ENCODE data around the gene PA2G4.
"Not testable (repeated sequence)": the region's sequence is repeated elsewhere in the genome, so short reads cannot be mapped to it uniquely, and the experiment has no call there.

The PA2G4 gene

GRCh38 chr12:56105609-56105902 is 1.2 kb downstream of the PA2G4 start:
- Mint-ChIP-seq H3K9me3 (no peaks in the 10 kb centered on the region), H3K27me3 (no peaks in the 10 kb centered on the region), H3K36me3 (ENCODE audit: low read depth) (peaks cover 60% of the 10 kb centered on the region), H3K4me1 (ENCODE audit: low read depth) (peaks cover 21% of the 10 kb centered on the region), H3K4me3 (peak overlapping the region; percentile 98), H3K27ac (peak overlapping the region; percentile 91)
- intact Hi-C loops (cut with micrococcal nuclease): loop anchor here (10.0 kb wide), 2 partner anchors 111 to 291 kb away; partner anchors contain the start of genes ORMDL2, SARNP and SUOX

- Mint-ChIP-seq H3K27ac (peak overlapping the region; percentile 22), H3K27me3 (no peaks in the 10 kb centered on the region), H3K4me3 (no peak overlapping the region), H3K9me3 (no peaks in the 10 kb centered on the region), H3K4me1 (ENCODE audit: low read depth) (peaks cover 21% of the 10 kb centered on the region), H3K36me3 (ENCODE audit: low read depth) (peaks cover 77% of the 10 kb centered on the region)
- intact Hi-C loops (cut with micrococcal nuclease): loop anchor here (10.0 kb wide), 2 partner anchors 112 to 292 kb away; partner anchors contain the start of genes ORMDL2, SARNP and SUOX
Measured at GRCh38 chr12:56107242-56107641, 2.9 kb downstream of the PA2G4 start.

GRCh38 chr12:56110571-56110970 is 6.2 kb downstream of the PA2G4 start:
- Mint-ChIP-seq H3K27ac (no peak overlapping the region), H3K9me3 (no peaks in the 10 kb centered on the region), H3K36me3 (ENCODE audit: low read depth) (peaks cover 80% of the 10 kb centered on the region), H3K4me3 (no peak overlapping the region), H3K27me3 (no peaks in the 10 kb centered on the region), H3K4me1 (ENCODE audit: low read depth) (peaks cover 9% of the 10 kb centered on the region)
- intact Hi-C loops (cut with micrococcal nuclease): no loop called here

- Mint-ChIP-seq H3K36me3 (ENCODE audit: low read depth) (peaks cover 85% of the 10 kb centered on the region), H3K4me3 (no peak overlapping the region), H3K27me3 (no peaks in the 10 kb centered on the region), H3K27ac (peak overlapping the region; percentile 29), H3K9me3 (no peaks in the 10 kb centered on the region), H3K4me1 (ENCODE audit: low read depth) (peaks cover 16% of the 10 kb centered on the region)
- intact Hi-C loops (cut with micrococcal nuclease): no loop called here
Measured at GRCh38 chr12:56114084-56114483, 9.7 kb downstream of the PA2G4 start.

GRCh38 chr12:56115329-56115728 is 11.0 kb downstream of the PA2G4 start:
- Mint-ChIP-seq H3K4me3 (peak overlapping the region; percentile 94), H3K36me3 (ENCODE audit: low read depth) (peaks cover 85% of the 10 kb centered on the region), H3K4me1 (ENCODE audit: low read depth) (peaks cover 27% of the 10 kb centered on the region), H3K27ac (peak overlapping the region; percentile 99), H3K9me3 (no peaks in the 10 kb centered on the region), H3K27me3 (no peaks in the 10 kb centered on the region)
- intact Hi-C loops (cut with micrococcal nuclease): loop anchor here (5.0 kb wide), 2 partner anchors 73 to 378 kb away; partner anchors contain the start of gene RPS26

- H3K9me3 Mint-ChIP-seq: no peaks in the 10 kb centered on the region
- peak within 1 kb of the TSS; percentile 99 for H3K27ac Mint-ChIP-seq
- H3K4me3 Mint-ChIP-seq: peak within 1 kb of the TSS; percentile 94
- no peaks in the 10 kb centered on the region for H3K27me3 Mint-ChIP-seq
- H3K4me1 Mint-ChIP-seq (ENCODE audit: low read depth): peaks cover 37% of the 10 kb centered on the region
- intact Hi-C loops (cut with micrococcal nuclease): loop anchor here (1.0 to 5.0 kb wide), 3 partner anchors 12 to 379 kb away; partner anchors contain the start of genes PA2G4 and RPS26
- peaks cover 85% of the 10 kb centered on the region for H3K36me3 Mint-ChIP-seq (ENCODE audit: low read depth)
Measured at GRCh38 chr12:56116267-56117081, 12.1 kb downstream of the PA2G4 start, which contains the start of gene RPL41. Gene RPL41, plus strand, starts transcription at chr12:56116633.

GRCh38 chr12:56117082-56117706 is 12.8 kb downstream of the PA2G4 start:
- H3K9me3 Mint-ChIP-seq: not testable (repeated sequence)
- intact Hi-C loops (cut with micrococcal nuclease): loop anchor here (5.0 kb wide), 2 partner anchors 75 to 380 kb away; partner anchors contain the start of gene RPS26

GRCh38 chr12:56117778-56118687 is 13.7 kb downstream of the PA2G4 start, which contains the start of gene ZC3H10:
Gene ZC3H10, plus strand, starts transcription at chr12:56118266. Its CDS starts 2,297 bp downstream, at chr12:56120563.
- Mint-ChIP-seq H3K36me3 (ENCODE audit: low read depth) (peaks cover 77% of the 10 kb centered on the region), H3K27me3 (no peaks in the 10 kb centered on the region), H3K9me3 (no peaks in the 10 kb centered on the region), H3K4me1 (ENCODE audit: low read depth) (peaks cover 52% of the 10 kb centered on the region), H3K27ac (peak within 1 kb of the TSS; percentile 99), H3K4me3 (peak within 1 kb of the TSS; percentile 94)
- intact Hi-C loops (cut with micrococcal nuclease): loop anchor here (2.0 to 5.0 kb wide), 4 partner anchors 41 to 381 kb away; partner anchors contain the start of genes MYL6 and RPS26

More at GRCh38 chr12:56117082-56117706, 12.8 kb downstream of the PA2G4 start:
- Mint-ChIP-seq H3K36me3 (ENCODE audit: low read depth) (peaks cover 85% of the 10 kb centered on the region), H3K4me1 (ENCODE audit: low read depth) (peaks cover 45% of the 10 kb centered on the region), H3K27ac (peak overlapping the region; percentile 99), H3K4me3 (peak overlapping the region; percentile 94)
- H3K27me3 Mint-ChIP-seq: not testable (repeated sequence)

- peak overlapping the region; percentile 99 for H3K27ac Mint-ChIP-seq
- no peaks in the 10 kb centered on the region for H3K27me3 Mint-ChIP-seq
- H3K9me3 Mint-ChIP-seq: no peaks in the 10 kb centered on the region
- intact Hi-C loops (cut with micrococcal nuclease): loop anchor here (1.0 to 5.0 kb wide), 6 partner anchors 40 to 382 kb away; partner anchors contain the start of genes MYL6, NABP2 and RPS26
- peaks cover 77% of the 10 kb centered on the region for H3K36me3 Mint-ChIP-seq (ENCODE audit: low read depth)
- peak overlapping the region; percentile 94 for H3K4me3 Mint-ChIP-seq
- H3K4me1 Mint-ChIP-seq (ENCODE audit: low read depth): peaks cover 56% of the 10 kb centered on the region
Measured at GRCh38 chr12:56118688-56119357, 14.5 kb downstream of the PA2G4 start.

GRCh38 chr12:56119361-56119796 is 15.0 kb downstream of the PA2G4 start:
- Mint-ChIP-seq H3K27me3 (no peaks in the 10 kb centered on the region), H3K9me3 (no peaks in the 10 kb centered on the region), H3K4me3 (peak overlapping the region; percentile 94), H3K4me1 (ENCODE audit: low read depth) (peaks cover 62% of the 10 kb centered on the region), H3K36me3 (ENCODE audit: low read depth) (peaks cover 80% of the 10 kb centered on the region), H3K27ac (peak overlapping the region; percentile 99)
- intact Hi-C loops (cut with micrococcal nuclease): loop anchor here (1.0 to 5.0 kb wide), 6 partner anchors 39 to 382 kb away; partner anchors contain the start of genes MYL6, NABP2 and RPS26

GRCh38 chr12:56120158-56120846 is 15.9 kb downstream of the PA2G4 start:
- Mint-ChIP-seq H3K4me1 (ENCODE audit: low read depth) (peaks cover 64% of the 10 kb centered on the region), H3K9me3 (no peaks in the 10 kb centered on the region), H3K36me3 (ENCODE audit: low read depth) (peaks cover 81% of the 10 kb centered on the region), H3K4me3 (no peak overlapping the region), H3K27me3 (no peaks in the 10 kb centered on the region), H3K27ac (no peak overlapping the region)
- intact Hi-C loops (cut with micrococcal nuclease): no loop called here

GRCh38 chr12:56121204-56121870 is 17.0 kb downstream of the PA2G4 start:
- H3K27me3 Mint-ChIP-seq: no peaks in the 10 kb centered on the region
- peaks cover 74% of the 10 kb centered on the region for H3K36me3 Mint-ChIP-seq (ENCODE audit: low read depth)
- intact Hi-C loops (cut with micrococcal nuclease): no loop called here
- no peak overlapping the region for H3K4me3 Mint-ChIP-seq
- no peaks in the 10 kb centered on the region for H3K9me3 Mint-ChIP-seq
- H3K27ac Mint-ChIP-seq: peak overlapping the region; percentile 3
- peaks cover 69% of the 10 kb centered on the region for H3K4me1 Mint-ChIP-seq (ENCODE audit: low read depth)
